Activated naive CD4-positive, alpha-beta T cell treated with anti-CD3 and anti-CD28 coated beads for 36 hours (primary cell): Measurements from ENCODE around the gene ELOVL5. TPM values are rescaled to one million over a fixed set of nuclear protein-coding genes. Genes with fewer than 3 reads are reported as not detected.
A peak's percentile ranks its signal among the peaks of the same experiment; 100 is the strongest.
"Not testable (repeated sequence)": the region's sequence is repeated elsewhere in the genome, so short reads cannot be mapped to it uniquely, and the experiment has no call there.

Experiments used
- CTCF ChIA-PET: fragments of 350-600 bp; sonication (Branson Sonifier 250); formaldehyde crosslinking; loops from one replicate; lab custom pipeline; 2021; ENCODE audit warnings: antibody characterized with exemption; lab: Charles Lee
- DNase-seq: peaks from one replicate; pipeline ENCODE4 v3.0.0-alpha.2; 2020
- H3K27ac Mint-ChIP-seq: one replicate; pipeline ENCODE4 v1.8.0; 2021; ENCODE audit warnings: mild to moderate bottlenecking, mixed read lengths
- H3K27me3 Mint-ChIP-seq: one replicate; pipeline ENCODE4 v1.8.0; 2021; ENCODE audit warnings: low read depth, mixed read lengths
- H3K36me3 Mint-ChIP-seq: one replicate; pipeline ENCODE4 v1.8.0; 2021; ENCODE audit warnings: low read depth, mixed read lengths
- H3K4me1 Mint-ChIP-seq: one replicate; pipeline ENCODE4 v1.8.0; 2021; ENCODE audit warnings: low read depth, mixed read lengths
- H3K4me3 Mint-ChIP-seq: one replicate; pipeline ENCODE4 v1.8.0; 2021; ENCODE audit warnings: mild to moderate bottlenecking, moderate library complexity, mixed read lengths
- H3K9me3 Mint-ChIP-seq: one replicate; pipeline ENCODE4 v1.8.0; 2021; ENCODE audit warnings: mixed read lengths
- intact Hi-C: fragments of 100-400 bp; cut with micrococcal nuclease; formaldehyde crosslinking; loops from one replicate; pipeline ENCODE4 v1.15.1; 2023
- total RNA-seq, 2 experiments: library from RNA; stranded (reverse); gene quantifications; one replicate each; pipeline ENCODE4 v1.2.3, GENCODE V29; 2021

ELOVL5 gene, protein sequence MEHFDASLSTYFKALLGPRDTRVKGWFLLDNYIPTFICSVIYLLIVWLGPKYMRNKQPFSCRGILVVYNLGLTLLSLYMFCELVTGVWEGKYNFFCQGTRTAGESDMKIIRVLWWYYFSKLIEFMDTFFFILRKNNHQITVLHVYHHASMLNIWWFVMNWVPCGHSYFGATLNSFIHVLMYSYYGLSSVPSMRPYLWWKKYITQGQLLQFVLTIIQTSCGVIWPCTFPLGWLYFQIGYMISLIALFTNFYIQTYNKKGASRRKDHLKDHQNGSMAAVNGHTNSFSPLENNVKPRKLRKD
- 100 to 1,000 TPM; 132 to 136 TPM for total RNA-seq

DNA sequence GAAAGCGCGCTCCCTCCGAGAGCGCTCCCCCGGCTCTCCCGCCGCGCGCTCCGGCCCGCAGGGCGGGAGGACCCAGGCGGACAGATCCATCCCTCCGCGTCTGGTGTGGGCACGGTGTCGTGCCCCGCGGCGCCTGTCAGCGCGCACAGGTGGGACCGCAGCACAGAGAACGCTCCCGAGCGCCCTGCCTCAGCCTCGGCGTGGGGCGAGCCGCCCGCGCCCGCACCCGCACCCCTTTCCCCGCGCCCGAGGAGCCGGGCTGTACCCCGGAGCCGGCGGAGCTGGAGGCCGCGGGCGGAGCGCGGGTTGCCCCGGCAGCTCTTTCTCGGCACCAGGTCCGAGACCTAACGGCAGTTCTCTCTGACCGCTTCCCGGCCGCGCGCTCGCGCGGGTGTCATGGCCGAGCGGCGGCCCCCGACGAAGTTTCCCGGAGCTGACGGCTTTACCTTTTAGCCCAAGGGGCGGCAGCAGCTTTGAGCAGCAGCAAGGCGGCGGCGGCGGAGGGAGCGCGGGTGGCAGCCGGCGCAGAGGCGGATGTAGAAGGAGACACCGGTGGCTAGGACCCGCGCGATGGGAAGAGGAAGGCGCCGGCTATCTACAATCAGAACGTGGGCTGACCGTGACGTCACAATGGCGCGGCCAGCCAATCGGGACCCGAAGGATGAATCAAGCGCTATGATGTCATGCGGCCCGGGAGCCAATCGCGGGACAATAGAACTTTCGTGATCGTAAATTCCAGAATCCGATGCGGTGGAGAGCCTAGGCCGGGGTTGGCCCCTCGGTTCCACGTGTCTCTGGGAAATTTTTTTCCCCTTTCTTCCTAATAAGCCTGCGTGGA is at the start of gene ELOVL5:
ELOVL5 (minus strand) TSS at position 580 of the 838 bp plus-strand sequence. CDS start 53,251 bp downstream, outside the sequence.
- Mint-ChIP-seq H3K27ac (peak within 1 kb of the TSS; percentile 89), H3K4me3 (peak within 1 kb of the TSS; percentile 80), H3K36me3 (peaks cover 17% of the 10 kb centered on the region), H3K4me1 (peaks cover 47% of the 10 kb centered on the region), H3K27me3 (no peaks in the 10 kb centered on the region), H3K9me3 (no peaks in the 10 kb centered on the region)
- DNase-seq: peak; percentile 99
- CTCF ChIA-PET: interaction anchor here (0.8 to 2.4 kb wide), 4 partner anchors 11 to 160 kb away, joined by 3 to 8 read pairs (median 4); no protein-coding TSS in a partner anchor
- intact Hi-C loops: loop anchor here (1.0 to 5.0 kb wide), 5 partner anchors 11 to 366 kb away; no protein-coding TSS in a partner anchor

DNA sequence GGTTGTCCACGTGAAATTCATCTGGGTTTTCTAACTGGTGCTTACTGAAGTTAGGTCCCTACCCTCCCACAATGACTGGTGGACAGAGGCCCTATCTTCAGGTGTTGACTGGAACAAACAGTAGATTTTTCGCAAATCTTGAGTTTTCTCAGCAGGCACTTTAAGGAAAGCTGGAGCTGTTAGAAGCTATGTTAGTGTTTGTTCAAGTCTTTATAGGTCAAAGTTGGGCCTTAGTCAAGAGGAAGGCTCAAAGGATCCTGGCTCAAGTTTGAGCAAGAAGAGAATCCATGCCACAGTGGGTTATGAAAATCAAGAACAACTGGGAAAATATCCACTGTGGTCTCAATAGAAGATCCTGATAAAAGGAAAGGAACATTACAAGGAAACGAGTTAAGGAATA is 48.5 kb upstream of the ELOVL5 start:
- no peaks in the 10 kb centered on the region for H3K9me3 Mint-ChIP-seq
- intact Hi-C loops: no loop called here
- no peaks in the 10 kb centered on the region for H3K27me3 Mint-ChIP-seq
- no peak overlapping the region for H3K27ac Mint-ChIP-seq
- H3K36me3 Mint-ChIP-seq: no peaks in the 10 kb centered on the region
- no peaks in the 10 kb centered on the region for H3K4me1 Mint-ChIP-seq
- no peak overlapping the region for H3K4me3 Mint-ChIP-seq
- CTCF ChIA-PET: no interaction called here
- no peak for DNase-seq

DNA sequence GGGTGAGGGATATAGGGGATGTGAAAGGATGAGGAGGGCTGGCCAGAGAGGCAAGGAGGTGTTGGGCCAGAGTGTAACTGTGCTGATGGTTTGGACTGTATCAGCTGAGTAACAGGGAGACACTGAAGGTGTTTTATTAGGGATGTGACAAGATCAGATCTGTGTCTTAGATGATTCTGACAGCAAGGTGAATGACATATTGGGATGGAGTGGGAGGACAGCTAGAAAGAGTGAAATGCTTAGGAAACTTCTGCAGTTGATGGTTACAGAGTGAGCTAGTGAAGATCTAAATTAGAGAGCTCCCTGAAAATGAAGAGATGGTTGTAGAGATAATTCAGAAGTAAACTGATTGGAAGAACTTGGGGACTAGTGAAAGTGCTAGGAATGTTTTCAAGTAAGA is 47.2 kb upstream of the ELOVL5 start:
- Mint-ChIP-seq H3K36me3 (no peaks in the 10 kb centered on the region), H3K4me1 (no peaks in the 10 kb centered on the region), H3K9me3 (no peaks in the 10 kb centered on the region), H3K27me3 (no peaks in the 10 kb centered on the region), H3K4me3 (no peak overlapping the region), H3K27ac (no peak overlapping the region)
- CTCF ChIA-PET: interaction anchor here (0.7 kb wide), 1 partner anchor 167 kb away, joined by 4 read pairs; no protein-coding TSS in a partner anchor
- intact Hi-C loops: no loop called here
- DNase-seq: no peak

DNA sequence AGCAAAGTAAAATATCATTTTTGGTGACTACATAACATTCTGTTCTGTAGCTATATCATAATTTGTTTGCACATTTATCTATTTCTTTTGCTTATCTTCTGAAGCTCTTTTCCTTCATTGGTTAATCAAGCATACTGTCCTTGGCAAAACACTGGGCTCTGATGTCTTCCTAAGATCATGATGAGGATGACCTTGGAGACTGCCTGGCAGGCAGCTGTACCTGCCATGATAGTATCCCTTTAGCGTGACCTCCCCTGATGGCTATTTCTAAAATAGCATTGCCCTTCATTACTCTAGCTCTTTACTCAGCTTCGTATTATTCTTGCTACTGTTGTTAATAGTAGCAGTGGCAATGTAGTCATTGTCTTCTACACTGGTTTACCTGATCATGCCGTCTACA is 46.0 kb upstream of the ELOVL5 start:
- no peaks in the 10 kb centered on the region for H3K4me1 Mint-ChIP-seq
- intact Hi-C loops: no loop called here
- H3K36me3 Mint-ChIP-seq: no peaks in the 10 kb centered on the region
- DNase-seq: no peak
- no peaks in the 10 kb centered on the region for H3K27me3 Mint-ChIP-seq
- H3K4me3 Mint-ChIP-seq: no peak overlapping the region
- CTCF ChIA-PET: interaction anchor here (0.5 to 0.9 kb wide), 3 partner anchors 45 to 454 kb away, joined by 3 read pairs; no protein-coding TSS in a partner anchor
- H3K9me3 Mint-ChIP-seq: no peaks in the 10 kb centered on the region
- H3K27ac Mint-ChIP-seq: no peak overlapping the region

DNA sequence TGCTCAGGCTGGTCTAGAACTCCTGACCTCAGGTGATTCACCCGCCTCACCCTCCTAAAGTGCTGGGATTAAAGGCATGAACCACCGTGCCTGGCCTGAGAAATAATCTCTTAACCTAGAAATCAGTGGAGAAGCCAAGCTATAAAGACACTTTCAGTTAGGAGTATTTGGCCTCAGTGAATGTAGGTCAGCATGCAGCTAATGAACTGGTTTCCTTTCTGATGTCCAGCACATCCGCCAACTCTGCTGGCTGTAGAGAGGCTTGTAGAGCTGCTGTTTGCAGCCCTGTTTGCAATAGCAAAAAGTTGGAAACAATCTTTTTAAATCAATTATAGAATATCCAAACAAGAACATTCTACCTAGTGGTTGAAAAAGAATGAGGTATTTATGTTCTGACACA is 42.4 kb upstream of the ELOVL5 start:
- Mint-ChIP-seq H3K9me3 (no peaks in the 10 kb centered on the region), H3K27ac (no peak overlapping the region), H3K27me3 (no peaks in the 10 kb centered on the region), H3K36me3 (no peaks in the 10 kb centered on the region), H3K4me3 (no peak overlapping the region), H3K4me1 (no peaks in the 10 kb centered on the region)
- intact Hi-C loops: no loop called here
- CTCF ChIA-PET: interaction anchor here (0.6 kb wide), 1 partner anchor 202 kb away, joined by 4 read pairs; no protein-coding TSS in a partner anchor
- no peak for DNase-seq

DNA sequence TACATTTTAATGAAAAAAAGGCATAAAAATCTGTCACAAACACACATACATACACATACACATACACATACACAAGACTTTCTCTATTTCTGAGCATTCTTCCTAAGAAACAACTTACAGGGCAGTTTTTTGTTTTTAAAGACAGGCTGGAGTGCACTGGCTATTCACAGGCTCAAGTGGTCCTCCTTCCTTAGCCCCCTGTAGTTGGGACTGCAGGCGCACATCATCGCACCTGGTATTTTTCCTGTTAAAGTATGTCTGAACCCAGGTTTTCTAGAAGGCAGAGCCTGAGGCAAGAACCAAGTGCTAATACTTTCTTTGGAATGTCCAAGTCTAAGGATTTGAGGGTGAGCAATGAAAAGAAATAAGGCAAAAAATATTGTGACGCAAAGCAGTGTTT is 41.3 kb upstream of the ELOVL5 start:
- Mint-ChIP-seq H3K36me3 (no peaks in the 10 kb centered on the region), H3K4me1 (no peaks in the 10 kb centered on the region), H3K4me3 (no peak overlapping the region), H3K27ac (no peak overlapping the region), H3K9me3 (no peaks in the 10 kb centered on the region), H3K27me3 (no peaks in the 10 kb centered on the region)
- CTCF ChIA-PET: no interaction called here
- intact Hi-C loops: no loop called here
- no peak for DNase-seq

DNA sequence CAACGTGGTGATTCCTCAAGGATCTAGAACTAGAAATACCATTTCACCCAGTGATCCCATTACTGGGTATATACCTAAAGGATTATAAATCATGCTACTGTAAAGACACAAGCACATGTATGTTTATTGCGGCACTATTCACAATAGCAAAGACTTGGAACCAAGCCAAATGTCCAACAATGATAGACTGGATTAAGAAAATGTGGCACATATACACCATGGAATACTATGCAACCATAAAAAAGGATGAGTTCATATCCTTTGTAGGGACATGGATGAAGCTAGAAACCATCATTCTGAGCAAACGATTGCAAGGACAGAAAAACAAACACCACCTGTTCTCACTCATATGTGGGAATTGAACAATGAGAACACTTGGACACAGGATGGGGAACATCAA is 39.9 kb upstream of the ELOVL5 start:
- DNase-seq, intact Hi-C loops, H3K4me3 Mint-ChIP-seq, H3K27ac Mint-ChIP-seq, H3K4me1 Mint-ChIP-seq, H3K27me3 Mint-ChIP-seq, H3K36me3 Mint-ChIP-seq, H3K9me3 Mint-ChIP-seq, CTCF ChIA-PET: not testable (repeated sequence)

DNA sequence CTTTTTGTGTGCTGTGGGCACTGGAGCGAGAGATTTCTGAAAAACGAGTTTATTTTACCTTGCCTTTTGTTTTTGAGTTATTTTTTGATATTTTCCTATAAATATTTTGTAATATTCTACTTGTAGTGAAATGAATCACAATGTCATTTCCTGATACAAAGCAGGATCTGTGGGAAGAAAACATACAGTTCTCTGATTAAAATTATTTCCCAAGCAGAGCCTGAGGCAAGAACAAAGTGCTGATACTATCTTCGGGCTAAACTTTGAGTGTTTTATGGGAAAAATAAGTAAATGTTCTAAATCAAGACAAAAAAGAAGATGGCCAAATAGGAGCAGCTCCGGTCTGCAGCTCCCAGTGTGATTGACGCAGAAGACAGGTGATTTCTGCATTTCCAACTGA is 33.7 kb upstream of the ELOVL5 start:
- Mint-ChIP-seq H3K27ac (no peak overlapping the region), H3K36me3 (no peaks in the 10 kb centered on the region), H3K9me3 (no peaks in the 10 kb centered on the region), H3K4me3 (no peak overlapping the region), H3K4me1 (no peaks in the 10 kb centered on the region), H3K27me3 (no peaks in the 10 kb centered on the region)
- intact Hi-C loops: no loop called here
- no peak for DNase-seq
- CTCF ChIA-PET: no interaction called here

DNA sequence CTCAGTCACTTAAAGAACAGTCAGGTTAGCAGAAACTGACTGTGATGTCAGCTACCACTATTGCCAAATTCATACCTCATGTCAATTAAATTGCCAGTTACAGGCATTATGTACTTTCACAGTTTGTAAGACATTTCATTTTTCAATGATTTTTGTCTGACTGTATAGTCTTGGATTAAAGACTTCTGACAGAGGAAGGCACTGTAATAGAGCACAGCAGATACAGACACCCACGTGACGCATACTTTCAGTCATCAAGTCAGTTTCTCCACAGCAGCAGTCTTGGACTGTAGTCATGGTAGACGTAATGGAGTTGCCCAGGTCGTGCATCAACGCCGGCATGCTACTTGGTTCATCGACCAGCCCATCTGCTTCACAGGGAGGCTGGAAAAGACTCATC is 29.5 kb upstream of the ELOVL5 start:
- Mint-ChIP-seq H3K4me3 (no peak overlapping the region), H3K4me1 (no peaks in the 10 kb centered on the region), H3K27me3 (no peaks in the 10 kb centered on the region), H3K36me3 (no peaks in the 10 kb centered on the region), H3K27ac (no peak overlapping the region), H3K9me3 (no peaks in the 10 kb centered on the region)
- no peak for DNase-seq
- intact Hi-C loops: no loop called here
- CTCF ChIA-PET: interaction anchor here (0.6 to 0.7 kb wide), 2 partner anchors 14 to 116 kb away, joined by 3 read pairs; no protein-coding TSS in a partner anchor

DNA sequence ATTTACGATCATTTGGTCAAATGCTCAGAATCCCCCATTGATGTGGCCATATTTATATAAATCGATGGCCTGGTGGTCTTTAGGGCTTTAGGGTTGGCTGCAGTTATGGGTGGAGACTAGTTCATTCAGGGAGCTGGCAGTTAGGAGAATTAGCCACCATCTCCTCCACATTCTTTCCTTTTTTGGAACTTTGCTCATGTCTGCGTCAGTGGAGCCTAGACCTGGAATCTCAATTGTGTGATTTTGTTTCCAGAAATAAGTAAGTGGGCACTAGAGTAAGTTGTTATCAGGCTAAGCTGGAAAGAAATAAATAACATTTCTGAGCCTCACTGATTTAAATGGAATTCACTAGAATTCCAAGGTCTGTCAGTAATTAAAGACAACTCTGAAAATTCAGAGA is 29.0 kb upstream of the ELOVL5 start:
- CTCF ChIA-PET: interaction anchor here (0.7 kb wide), 1 partner anchor 117 kb away, joined by 3 read pairs; no protein-coding TSS in a partner anchor

DNA sequence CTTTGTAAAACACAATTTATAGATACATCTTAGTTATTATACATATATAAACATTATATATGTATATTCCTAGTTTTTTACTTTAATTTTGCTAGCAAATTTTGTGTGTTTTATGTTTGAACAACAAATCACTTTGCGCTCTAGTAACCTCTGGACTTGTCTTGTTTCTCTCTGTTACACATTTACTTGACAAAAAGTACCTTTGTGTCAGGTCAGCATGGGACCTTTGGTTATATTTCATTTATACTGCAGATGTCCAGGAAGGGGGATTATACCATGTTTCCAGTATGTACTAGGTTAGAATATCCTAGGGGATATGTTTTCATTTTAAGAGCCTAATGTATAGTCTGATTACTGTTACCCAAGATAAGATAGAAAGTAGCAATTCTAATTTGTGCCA is 28.5 kb upstream of the ELOVL5 start:
- Mint-ChIP-seq H3K27ac (no peak overlapping the region), H3K4me1 (no peaks in the 10 kb centered on the region), H3K27me3 (no peaks in the 10 kb centered on the region), H3K4me3 (no peak overlapping the region), H3K9me3 (no peaks in the 10 kb centered on the region), H3K36me3 (no peaks in the 10 kb centered on the region)
- intact Hi-C loops: no loop called here
- no peak for DNase-seq
- CTCF ChIA-PET: no interaction called here

More for the DNA sequence above, 29.0 kb upstream of the ELOVL5 start:
- Mint-ChIP-seq H3K27ac (no peak overlapping the region), H3K4me3 (no peak overlapping the region), H3K9me3 (no peaks in the 10 kb centered on the region), H3K4me1 (no peaks in the 10 kb centered on the region), H3K27me3 (no peaks in the 10 kb centered on the region), H3K36me3 (no peaks in the 10 kb centered on the region)
- no peak for DNase-seq
- intact Hi-C loops: no loop called here

DNA sequence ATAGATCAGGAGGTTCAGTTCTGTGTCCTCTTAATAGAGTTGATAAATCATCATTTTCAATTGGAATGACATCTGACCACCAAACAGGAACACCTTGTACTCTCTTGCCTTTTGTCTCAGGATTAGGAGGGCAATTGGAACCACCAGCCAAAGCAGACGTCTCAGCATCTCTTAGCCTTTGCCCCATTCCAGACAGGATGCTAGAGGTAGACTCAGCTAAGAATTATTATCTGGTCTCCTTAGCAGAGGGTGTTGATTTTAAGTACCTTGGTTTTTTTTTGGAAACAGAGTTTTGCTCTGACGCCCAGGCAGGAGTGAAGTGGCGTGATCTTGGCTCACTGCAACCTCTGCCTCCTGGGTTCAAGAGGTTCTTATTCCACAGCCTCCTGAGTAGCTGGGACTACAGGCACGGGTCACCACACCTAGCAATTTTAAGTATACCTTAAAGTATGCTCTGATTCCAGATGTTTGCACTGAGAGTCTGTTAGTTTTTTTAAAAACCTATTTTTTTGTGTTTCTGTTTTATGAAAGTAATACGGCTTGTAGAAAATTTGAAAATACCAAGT is 28.0 kb upstream of the ELOVL5 start:
- H3K27me3 Mint-ChIP-seq: no peaks in the 10 kb centered on the region
- no peak overlapping the region for H3K4me3 Mint-ChIP-seq
- no peak for DNase-seq
- H3K4me1 Mint-ChIP-seq: no peaks in the 10 kb centered on the region
- CTCF ChIA-PET: no interaction called here
- no peak overlapping the region for H3K27ac Mint-ChIP-seq
- no peaks in the 10 kb centered on the region for H3K9me3 Mint-ChIP-seq
- intact Hi-C loops: no loop called here
- H3K36me3 Mint-ChIP-seq: no peaks in the 10 kb centered on the region
